ENCODE data around the gene IFT43.

IFT43 gene

DNA sequence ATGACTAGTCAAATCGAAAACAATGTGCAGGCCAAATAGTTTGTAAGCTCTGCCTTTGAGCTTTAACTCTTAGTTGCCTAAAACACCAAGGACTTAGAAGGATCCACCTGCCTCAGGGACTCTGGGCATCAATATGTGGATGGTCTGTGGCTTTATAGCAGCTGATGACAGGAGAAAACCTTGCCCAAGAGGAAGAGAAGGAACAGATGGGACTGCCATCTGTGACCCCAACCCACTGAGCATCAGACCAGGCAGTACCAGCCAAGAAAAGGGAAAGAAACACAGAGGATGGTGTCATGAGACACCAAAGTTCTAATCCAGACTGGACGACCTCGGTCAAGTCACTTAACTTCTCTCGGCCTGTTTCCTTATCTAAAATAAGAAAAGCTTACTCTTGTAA is 16.4 kb upstream of the IFT43 start:
- H3K9me3 ChIP-seq (ENCODE audit: low read length) = no peaks in the 10 kb centered on the region
- no peaks in the 10 kb centered on the region for H3K27me3 ChIP-seq (ENCODE audit: control insufficient read depth in 1 of 2, insufficient read depth in 2 of 2, low read length in 2 of 2)
- H3K27ac ChIP-seq (ENCODE audit: low read depth, low read length) = no peak overlapping the region
- no peaks in the 10 kb centered on the region for H3K4me1 ChIP-seq (ENCODE audit: insufficient read depth, low read length)
- no peak overlapping the region for H3K4me3 ChIP-seq (ENCODE audit: low read depth in 1 of 2, low read length in 2 of 2)
- peaks cover 32% of the 10 kb centered on the region for H3K36me3 ChIP-seq (ENCODE audit: insufficient read depth, low read length)
- no peak overlapping the region for H3K9ac ChIP-seq (ENCODE audit: low read length)

DNA sequence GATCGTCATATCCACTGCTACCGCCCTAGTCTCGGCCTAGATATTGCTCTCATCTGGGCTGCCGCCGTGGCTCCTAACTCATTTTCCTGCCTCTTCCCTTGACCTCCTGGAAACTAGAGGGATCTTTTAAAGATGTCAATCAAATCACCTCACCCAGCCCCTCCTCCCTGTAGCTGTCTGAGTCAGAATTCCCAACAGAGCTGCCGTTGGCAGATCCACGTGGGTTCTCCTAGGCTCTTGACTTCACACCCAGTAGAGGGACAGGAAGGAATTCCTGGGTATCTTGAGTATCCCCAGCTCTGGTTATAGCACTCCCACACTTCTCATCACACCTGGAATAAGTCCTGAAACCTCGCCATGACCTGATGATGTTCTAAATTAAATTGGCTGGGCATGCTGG is 15.7 kb upstream of the IFT43 start:
- H3K36me3 ChIP-seq (ENCODE audit: insufficient read depth, low read length) = peaks cover 29% of the 10 kb centered on the region
- H3K4me1 ChIP-seq (ENCODE audit: insufficient read depth, low read length) = no peaks in the 10 kb centered on the region
- no peak overlapping the region for H3K27ac ChIP-seq (ENCODE audit: low read depth, low read length)
- H3K27me3 ChIP-seq (ENCODE audit: control insufficient read depth in 1 of 2, insufficient read depth in 2 of 2, low read length in 2 of 2) = no peaks in the 10 kb centered on the region
- H3K9me3 ChIP-seq (ENCODE audit: low read length) = no peaks in the 10 kb centered on the region
- H3K9ac ChIP-seq (ENCODE audit: low read length) = no peak overlapping the region
- no peak overlapping the region for H3K4me3 ChIP-seq (ENCODE audit: low read depth in 1 of 2, low read length in 2 of 2)

- Histone ChIP-seq H3K9me3 (ENCODE audit: low read length) (no peaks in the 10 kb centered on the region), H3K4me1 (ENCODE audit: insufficient read depth, low read length) (no peaks in the 10 kb centered on the region), H3K27me3 (ENCODE audit: control insufficient read depth in 1 of 2, insufficient read depth in 2 of 2, low read length in 2 of 2) (no peaks in the 10 kb centered on the region), H3K36me3 (ENCODE audit: insufficient read depth, low read length) (peaks cover 18% of the 10 kb centered on the region), H3K27ac (ENCODE audit: low read depth, low read length) (no peak overlapping the region), H3K9ac (ENCODE audit: low read length) (no peak overlapping the region), H3K4me3 (ENCODE audit: low read depth in 1 of 2, low read length in 2 of 2) (no peak overlapping the region)
Observed at GRCh38 chr14:75970989-75971388, 14.6 kb upstream of the IFT43 start.

- no peak overlapping the region for H3K27ac ChIP-seq (ENCODE audit: low read depth, low read length)
- peaks cover 12% of the 10 kb centered on the region for H3K36me3 ChIP-seq (ENCODE audit: insufficient read depth, low read length)
- no peak overlapping the region for H3K4me3 ChIP-seq (ENCODE audit: low read depth in 1 of 2, low read length in 2 of 2)
- no peaks in the 10 kb centered on the region for H3K27me3 ChIP-seq (ENCODE audit: control insufficient read depth in 1 of 2, insufficient read depth in 2 of 2, low read length in 2 of 2)
- H3K4me1 ChIP-seq (ENCODE audit: insufficient read depth, low read length) = no peaks in the 10 kb centered on the region
- H3K9me3 ChIP-seq (ENCODE audit: low read length) = no peaks in the 10 kb centered on the region
- no peak overlapping the region for H3K9ac ChIP-seq (ENCODE audit: low read length)
Observed at GRCh38 chr14:75971509-75971908, 14.1 kb upstream of the IFT43 start.

- no peak overlapping the region for H3K9ac ChIP-seq (ENCODE audit: low read length)
- H3K9me3 ChIP-seq (ENCODE audit: low read length) = no peaks in the 10 kb centered on the region
- H3K36me3 ChIP-seq (ENCODE audit: insufficient read depth, low read length) = peaks cover 10% of the 10 kb centered on the region
- no peaks in the 10 kb centered on the region for H3K4me1 ChIP-seq (ENCODE audit: insufficient read depth, low read length)
- no peaks in the 10 kb centered on the region for H3K27me3 ChIP-seq (ENCODE audit: control insufficient read depth in 1 of 2, insufficient read depth in 2 of 2, low read length in 2 of 2)
- H3K4me3 ChIP-seq (ENCODE audit: low read depth in 1 of 2, low read length in 2 of 2) = no peak overlapping the region
- no peak overlapping the region for H3K27ac ChIP-seq (ENCODE audit: low read depth, low read length)
Observed at GRCh38 chr14:75972801-75973421, 12.7 kb upstream of the IFT43 start.

- Histone ChIP-seq H3K4me1 (ENCODE audit: insufficient read depth, low read length) (peaks cover 26% of the 10 kb centered on the region), H3K9ac (ENCODE audit: low read length) (no peak overlapping the region), H3K27me3 (ENCODE audit: control insufficient read depth in 1 of 2, insufficient read depth in 2 of 2, low read length in 2 of 2) (no peaks in the 10 kb centered on the region), H3K36me3 (ENCODE audit: insufficient read depth, low read length) (no peaks in the 10 kb centered on the region), H3K27ac (ENCODE audit: low read depth, low read length) (no peak overlapping the region), H3K9me3 (ENCODE audit: low read length) (no peaks in the 10 kb centered on the region), H3K4me3 (ENCODE audit: low read depth in 1 of 2, low read length in 2 of 2) (no peak overlapping the region)
Observed at GRCh38 chr14:75976826-75977581, 8.6 kb upstream of the IFT43 start.

DNA sequence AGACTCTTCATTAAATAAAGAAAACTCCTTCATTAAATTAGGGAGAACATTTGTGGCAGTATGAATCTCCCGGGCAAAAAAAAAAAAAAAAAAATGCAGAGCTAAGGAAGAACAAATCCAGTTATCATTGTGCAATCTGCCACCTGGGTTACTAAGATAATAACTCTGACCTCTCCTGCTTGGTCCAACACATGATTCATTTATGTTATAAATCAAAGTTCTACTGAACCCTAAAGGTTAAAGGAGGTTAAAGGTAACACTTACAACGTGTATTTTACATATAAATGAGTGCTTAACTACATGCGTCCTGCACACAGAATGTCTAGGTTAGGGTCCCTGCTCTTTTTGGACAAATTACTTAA is 8.0 kb upstream of the IFT43 start:
- Histone ChIP-seq H3K4me1 (ENCODE audit: insufficient read depth, low read length) (peaks cover 26% of the 10 kb centered on the region), H3K27ac (ENCODE audit: low read depth, low read length) (no peak overlapping the region), H3K9ac (ENCODE audit: low read length) (no peak overlapping the region)

GRCh38 chr14:75978249-75978731 is 7.3 kb upstream of the IFT43 start:
- no peaks in the 10 kb centered on the region for H3K9me3 ChIP-seq (ENCODE audit: low read length)
- no peaks in the 10 kb centered on the region for H3K27me3 ChIP-seq (ENCODE audit: control insufficient read depth in 1 of 2, insufficient read depth in 2 of 2, low read length in 2 of 2)
- H3K9ac ChIP-seq (ENCODE audit: low read length) = no peak overlapping the region
- peak overlapping the region in 1 of 2 donors; percentile 59 for H3K4me3 ChIP-seq (ENCODE audit: low read depth in 1 of 2, low read length in 2 of 2)
- no peaks in the 10 kb centered on the region for H3K36me3 ChIP-seq (ENCODE audit: insufficient read depth, low read length)
- H3K4me1 ChIP-seq (ENCODE audit: insufficient read depth, low read length) = peaks cover 26% of the 10 kb centered on the region
- H3K27ac ChIP-seq (ENCODE audit: low read depth, low read length) = no peak overlapping the region

More for the DNA sequence above, 8.0 kb upstream of the IFT43 start:
- Histone ChIP-seq H3K27me3 (ENCODE audit: control insufficient read depth in 1 of 2, insufficient read depth in 2 of 2, low read length in 2 of 2) (no peaks in the 10 kb centered on the region), H3K4me3 (ENCODE audit: low read depth in 1 of 2, low read length in 2 of 2) (no peak overlapping the region), H3K36me3 (ENCODE audit: insufficient read depth, low read length) (no peaks in the 10 kb centered on the region), H3K9me3 (ENCODE audit: low read length) (no peaks in the 10 kb centered on the region)

GRCh38 chr14:75979071-75979571 is 6.4 kb upstream of the IFT43 start:
- Histone ChIP-seq H3K27ac (ENCODE audit: low read depth, low read length) (peak overlapping the region; percentile 1), H3K9ac (ENCODE audit: low read length) (peak overlapping the region; percentile 10)

DNA sequence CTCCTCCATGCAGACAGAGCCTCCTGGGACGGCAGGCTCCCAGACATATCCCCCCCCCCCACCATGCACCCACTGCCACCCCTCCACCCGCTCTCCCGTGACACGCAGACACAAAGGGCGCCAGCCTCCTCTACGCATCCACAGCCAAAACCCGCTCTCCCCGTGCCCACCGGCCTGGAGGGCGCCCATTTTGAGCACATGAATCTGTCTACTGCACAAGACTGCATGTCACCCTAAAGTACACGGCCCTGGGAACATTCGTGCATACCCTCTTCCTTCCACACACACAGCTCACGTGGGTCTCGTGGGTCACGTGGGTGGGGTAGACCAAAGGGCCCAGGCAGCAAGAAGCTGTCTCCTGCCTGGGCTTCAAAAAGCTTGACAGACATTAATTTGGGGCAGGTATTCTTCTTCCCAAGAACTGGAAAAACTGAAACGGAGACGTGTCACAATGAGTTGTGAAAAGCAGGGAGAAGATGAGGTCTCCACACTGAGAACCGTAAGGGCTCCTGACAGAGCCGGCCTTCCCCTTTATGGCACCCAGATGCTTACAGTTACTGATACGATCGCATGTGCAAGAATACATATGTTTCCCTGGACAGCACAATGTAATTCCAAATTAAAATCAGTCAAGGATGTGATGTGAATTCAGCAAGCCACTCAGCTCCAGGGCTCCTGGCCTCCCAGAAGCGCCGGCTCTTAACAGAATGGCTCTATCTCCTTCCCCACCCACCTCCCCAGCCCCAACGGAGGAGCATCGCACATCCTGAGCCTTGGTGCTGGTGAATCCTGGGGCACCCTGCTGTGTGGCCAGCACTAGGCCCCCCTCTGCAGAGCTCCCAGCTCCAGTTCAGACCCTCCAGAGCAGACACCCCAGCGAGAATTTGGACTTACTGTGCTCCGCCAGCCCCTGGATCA is 5.7 kb upstream of the IFT43 start:
- Histone ChIP-seq H3K4me1 (ENCODE audit: insufficient read depth, low read length) (peaks cover 26% of the 10 kb centered on the region), H3K9me3 (ENCODE audit: low read length) (no peaks in the 10 kb centered on the region), H3K27ac (ENCODE audit: low read depth, low read length) (peak overlapping the region; percentile 91), H3K36me3 (ENCODE audit: insufficient read depth, low read length) (no peaks in the 10 kb centered on the region), H3K9ac (ENCODE audit: low read length) (peak overlapping the region; percentile 19), H3K27me3 (ENCODE audit: control insufficient read depth in 1 of 2, insufficient read depth in 2 of 2, low read length in 2 of 2) (no peaks in the 10 kb centered on the region), H3K4me3 (ENCODE audit: low read depth in 1 of 2, low read length in 2 of 2) (peak overlapping the region; percentile 53 to 59)

More at GRCh38 chr14:75979071-75979571, 6.4 kb upstream of the IFT43 start:
- Histone ChIP-seq H3K36me3 (ENCODE audit: insufficient read depth, low read length) (no peaks in the 10 kb centered on the region), H3K27me3 (ENCODE audit: control insufficient read depth in 1 of 2, insufficient read depth in 2 of 2, low read length in 2 of 2) (no peaks in the 10 kb centered on the region), H3K4me1 (ENCODE audit: insufficient read depth, low read length) (peaks cover 26% of the 10 kb centered on the region), H3K9me3 (ENCODE audit: low read length) (no peaks in the 10 kb centered on the region), H3K4me3 (ENCODE audit: low read depth in 1 of 2, low read length in 2 of 2) (peak overlapping the region; percentile 53 to 59)

DNA sequence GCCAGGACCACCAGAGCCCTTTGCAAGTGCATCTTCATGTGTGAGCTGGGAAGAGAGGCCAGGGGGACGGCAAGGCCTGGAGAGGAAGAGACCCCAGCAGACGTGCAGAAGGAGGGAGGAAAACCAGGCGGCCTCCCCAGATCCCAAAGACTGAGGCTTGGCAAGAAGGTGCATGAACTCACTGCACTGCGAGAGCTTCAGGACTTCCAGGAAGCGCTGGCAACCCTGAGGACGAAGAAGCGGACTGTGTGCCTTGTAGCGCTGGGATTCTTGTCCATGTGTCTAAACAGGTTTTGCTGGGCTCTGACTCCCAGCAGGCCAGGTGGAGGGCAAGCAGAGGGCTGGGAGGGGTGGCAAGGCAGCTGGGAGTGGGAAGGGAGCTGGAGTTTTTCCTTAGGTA is 4.7 kb upstream of the IFT43 start:
- Histone ChIP-seq H3K27me3 (ENCODE audit: control insufficient read depth in 1 of 2, insufficient read depth in 2 of 2, low read length in 2 of 2) (no peaks in the 10 kb centered on the region), H3K36me3 (ENCODE audit: insufficient read depth, low read length) (no peaks in the 10 kb centered on the region), H3K4me1 (ENCODE audit: insufficient read depth, low read length) (peaks cover 26% of the 10 kb centered on the region), H3K27ac (ENCODE audit: low read depth, low read length) (peak overlapping the region; percentile 91), H3K4me3 (ENCODE audit: low read depth in 1 of 2, low read length in 2 of 2) (peak overlapping the region; percentile 53 to 59), H3K9ac (ENCODE audit: low read length) (peak overlapping the region; percentile 74), H3K9me3 (ENCODE audit: low read length) (no peaks in the 10 kb centered on the region)
